GM19035 (cell line): ENCODE results near the gene LHX1.
A peak's percentile ranks its signal among the peaks of the same experiment; 100 is the strongest.

ENCODE experiments used
- ATAC-seq: cut with Tn5 transposase; IDR thresholded peaks from one replicate; pipeline ENCODE4 v1.9.1; 2021; ENCODE audit not compliant: unreplicated experiment

LHX1 gene

DNA sequence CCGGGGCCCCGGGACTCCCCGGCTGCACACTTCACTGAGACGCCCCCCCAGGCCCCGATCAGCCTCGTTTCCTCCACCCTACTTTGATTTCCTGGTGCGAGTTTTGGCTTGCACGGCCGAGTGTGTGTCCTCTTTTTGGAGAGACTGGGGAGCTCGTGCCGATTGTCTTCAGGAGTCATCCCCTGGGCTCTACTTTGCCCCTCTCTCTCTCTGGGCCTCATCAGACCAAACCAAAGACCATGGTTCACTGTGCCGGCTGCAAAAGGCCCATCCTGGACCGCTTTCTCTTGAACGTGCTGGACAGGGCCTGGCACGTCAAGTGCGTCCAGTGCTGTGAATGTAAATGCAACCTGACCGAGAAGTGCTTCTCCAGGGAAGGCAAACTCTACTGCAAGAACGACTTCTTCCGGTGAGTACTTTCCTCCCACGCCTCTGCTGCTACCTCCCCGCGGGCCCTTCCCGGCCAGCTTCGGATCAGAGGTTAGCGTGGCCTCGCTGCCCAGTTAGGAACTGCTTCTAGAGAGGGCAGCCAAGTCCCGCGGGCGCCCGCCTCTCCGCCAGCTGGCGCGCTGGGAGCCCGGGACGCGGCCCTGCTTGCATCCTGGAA lies 787 bp downstream of the LHX1 start:
- ATAC-seq = no peak

DNA sequence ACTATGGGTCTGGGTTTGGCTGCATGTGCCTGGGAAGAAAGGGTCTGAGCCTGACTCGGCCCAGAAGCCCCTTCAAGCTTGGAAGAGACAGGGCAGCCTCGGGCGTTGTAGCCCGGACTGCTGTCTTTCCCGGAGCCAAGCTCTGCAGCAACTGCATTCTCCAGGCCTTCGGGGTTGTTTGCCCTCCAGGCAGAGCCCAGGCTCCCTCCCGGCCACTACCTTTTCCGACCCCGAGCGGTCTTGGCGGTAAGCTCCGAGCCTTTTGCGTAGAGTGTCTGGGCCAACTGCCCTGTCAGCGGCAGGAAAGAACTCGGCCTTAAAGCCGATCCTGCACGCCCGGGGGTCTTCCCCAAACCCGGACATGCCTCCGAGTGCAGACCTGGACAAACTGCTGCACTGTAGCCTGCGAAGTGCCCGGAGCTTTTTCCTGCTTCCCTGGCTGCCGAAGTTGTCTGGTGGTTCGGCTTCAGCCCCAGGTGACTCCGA lies 1.3 kb downstream of the LHX1 start:
- ATAC-seq = no peak

DNA sequence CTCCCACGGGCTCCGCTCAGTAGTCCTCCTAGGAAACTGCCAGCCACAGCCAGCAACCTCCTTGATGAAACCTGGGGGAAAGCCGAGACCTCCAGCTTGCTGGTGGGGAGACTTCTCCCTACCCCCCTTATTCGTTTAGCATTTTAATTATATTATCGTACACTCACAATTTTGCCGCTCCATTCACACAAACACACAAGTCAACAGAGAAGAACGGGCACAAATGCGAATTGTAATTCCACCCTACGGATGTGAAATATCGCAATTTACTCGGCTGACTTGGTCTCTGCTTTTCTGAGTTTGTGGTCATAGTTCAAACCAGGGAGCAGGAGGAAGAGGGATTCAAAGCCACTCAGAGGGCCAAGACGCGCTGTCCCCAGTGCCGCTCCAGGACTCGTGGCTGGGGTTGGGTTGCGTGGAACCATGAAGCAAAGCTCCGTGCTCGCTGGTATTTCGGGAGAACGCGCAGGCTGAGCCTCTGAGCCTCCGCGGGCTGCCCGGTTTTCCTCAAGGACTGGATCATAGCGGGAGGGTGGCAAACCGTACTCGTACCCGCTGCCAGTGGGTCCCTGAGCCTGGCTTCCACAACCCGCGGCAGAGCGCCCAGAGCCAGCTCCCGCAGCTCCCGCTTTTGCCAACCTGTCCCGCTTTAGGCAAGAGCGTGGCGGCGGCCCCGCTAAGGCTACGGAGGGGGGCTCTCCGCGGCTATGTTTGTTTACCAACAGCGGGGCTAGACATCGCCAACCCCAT lies 2.0 kb downstream of the LHX1 start:
- no peak for ATAC-seq

DNA sequence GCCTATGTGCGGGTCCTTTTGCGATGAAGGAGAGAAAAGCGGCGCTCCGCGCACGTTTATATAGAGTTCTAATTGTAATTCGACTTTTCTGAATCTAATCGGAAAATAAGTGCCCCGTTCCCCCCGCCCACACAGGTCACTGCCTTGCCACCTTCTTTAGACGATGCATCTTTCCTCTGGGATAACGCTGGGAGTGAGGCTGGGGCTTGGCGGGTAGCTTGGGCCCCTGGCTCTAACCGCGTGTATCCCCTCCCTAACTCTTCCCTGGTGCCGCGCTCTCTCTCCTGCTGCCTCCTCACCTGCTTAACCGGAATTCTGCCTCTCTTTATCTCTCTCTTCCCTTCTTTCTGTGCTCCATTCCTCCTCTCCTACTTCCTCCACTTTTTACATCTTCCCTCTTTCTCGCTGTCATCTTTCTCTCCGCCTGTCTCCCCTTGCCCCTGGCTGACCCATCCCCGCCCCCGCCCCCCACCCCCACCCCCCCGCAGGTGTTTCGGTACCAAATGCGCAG lies 2.6 kb downstream of the LHX1 start:
- no peak for ATAC-seq

DNA sequence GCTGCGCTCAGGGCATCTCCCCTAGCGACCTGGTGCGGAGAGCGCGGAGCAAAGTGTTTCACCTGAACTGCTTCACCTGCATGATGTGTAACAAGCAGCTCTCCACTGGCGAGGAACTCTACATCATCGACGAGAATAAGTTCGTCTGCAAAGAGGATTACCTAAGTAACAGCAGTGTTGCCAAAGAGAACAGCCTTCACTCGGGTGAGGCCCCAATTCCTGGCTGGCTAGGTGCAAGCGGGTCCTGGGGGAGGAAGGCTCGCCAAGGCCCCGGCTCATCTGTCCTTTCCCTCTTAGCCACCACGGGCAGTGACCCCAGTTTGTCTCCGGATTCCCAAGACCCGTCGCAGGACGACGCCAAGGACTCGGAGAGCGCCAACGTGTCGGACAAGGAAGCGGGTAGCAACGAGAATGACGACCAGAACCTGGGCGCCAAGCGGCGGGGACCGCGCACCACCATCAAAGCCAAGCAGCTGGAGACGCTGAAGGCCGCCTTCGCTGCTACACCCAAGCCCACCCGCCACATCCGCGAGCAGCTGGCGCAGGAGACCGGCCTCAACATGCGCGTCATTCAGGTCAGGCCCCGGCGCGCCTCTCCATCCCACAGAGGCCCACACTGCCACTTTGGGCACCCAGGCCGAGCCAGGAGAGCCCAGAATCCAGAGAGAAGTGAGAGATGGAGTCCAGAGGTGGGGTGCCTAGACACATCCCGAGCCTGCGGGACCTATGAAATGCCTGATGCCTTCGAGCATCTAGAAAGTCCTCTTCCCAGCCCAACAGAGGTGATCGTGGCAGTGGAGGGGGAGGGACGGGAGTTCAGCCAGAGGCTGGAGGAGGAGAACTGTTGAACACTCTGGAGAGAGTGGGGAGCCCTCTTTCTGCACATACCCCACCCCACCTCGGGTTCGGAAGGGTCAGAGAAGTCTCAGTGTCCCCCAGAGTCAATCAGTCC lies 3.3 kb downstream of the LHX1 start:
- no peak for ATAC-seq

DNA sequence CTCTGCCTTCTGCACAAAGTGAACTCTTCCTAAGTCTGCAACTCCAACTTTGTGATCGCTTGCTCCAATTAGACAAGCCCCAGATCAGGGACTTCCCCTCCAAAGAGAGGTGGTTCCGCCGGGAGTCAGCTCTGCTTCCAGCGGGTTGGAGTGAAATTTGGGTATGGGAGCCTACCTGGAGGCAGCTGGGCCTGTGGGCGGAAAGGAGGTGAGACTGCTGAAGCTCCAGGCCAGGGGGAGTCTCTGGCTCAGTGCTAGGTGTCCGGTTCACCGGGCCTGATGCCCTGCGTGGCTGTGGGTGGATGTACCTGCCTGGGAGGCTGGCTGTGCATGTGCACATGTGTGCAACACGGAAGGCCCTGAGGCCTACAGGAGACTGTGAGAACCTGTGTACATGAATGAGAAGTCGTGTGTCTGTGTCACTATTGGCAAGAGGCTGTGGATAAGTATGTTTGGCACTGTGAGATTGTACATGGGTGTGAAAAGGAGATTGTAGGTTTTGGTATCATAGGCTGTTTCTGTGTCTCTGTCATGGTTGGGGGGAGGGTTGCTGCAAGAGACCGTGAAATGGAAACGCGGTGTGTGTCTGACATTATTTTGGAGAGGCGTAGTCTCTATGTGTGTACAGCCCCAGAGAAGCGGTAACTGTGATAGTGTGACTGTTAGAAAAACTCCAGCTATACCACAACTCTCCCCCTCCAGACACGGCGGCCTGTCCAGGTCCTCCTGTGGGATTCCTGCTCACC lies 4.2 kb downstream of the LHX1 start:
- no peak for ATAC-seq

DNA sequence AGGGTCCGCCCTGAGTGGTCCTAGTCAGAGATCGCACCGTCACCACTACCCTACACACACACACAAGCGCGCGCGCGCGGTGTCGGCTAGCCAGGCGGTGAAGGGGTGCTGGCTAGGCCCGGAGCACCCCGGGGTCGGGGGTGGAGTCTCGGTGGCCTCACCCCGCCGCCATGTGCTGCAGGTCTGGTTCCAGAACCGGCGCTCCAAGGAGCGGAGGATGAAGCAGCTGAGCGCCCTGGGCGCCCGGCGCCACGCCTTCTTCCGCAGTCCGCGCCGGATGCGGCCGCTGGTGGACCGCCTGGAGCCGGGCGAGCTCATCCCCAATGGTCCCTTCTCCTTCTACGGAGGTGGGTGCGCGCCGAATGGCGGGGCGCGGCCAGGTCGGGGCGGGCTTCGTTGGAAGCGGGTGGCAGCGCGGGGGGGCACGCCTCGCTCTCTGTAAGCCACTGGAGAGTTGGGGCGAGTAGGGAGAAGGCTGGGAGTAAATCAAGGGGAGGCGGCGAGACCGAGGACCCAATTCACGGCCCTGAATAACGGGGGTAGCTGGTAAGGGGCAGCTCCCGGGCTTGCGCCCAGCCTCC lies 4.8 kb downstream of the LHX1 start:
- ATAC-seq = no peak

DNA sequence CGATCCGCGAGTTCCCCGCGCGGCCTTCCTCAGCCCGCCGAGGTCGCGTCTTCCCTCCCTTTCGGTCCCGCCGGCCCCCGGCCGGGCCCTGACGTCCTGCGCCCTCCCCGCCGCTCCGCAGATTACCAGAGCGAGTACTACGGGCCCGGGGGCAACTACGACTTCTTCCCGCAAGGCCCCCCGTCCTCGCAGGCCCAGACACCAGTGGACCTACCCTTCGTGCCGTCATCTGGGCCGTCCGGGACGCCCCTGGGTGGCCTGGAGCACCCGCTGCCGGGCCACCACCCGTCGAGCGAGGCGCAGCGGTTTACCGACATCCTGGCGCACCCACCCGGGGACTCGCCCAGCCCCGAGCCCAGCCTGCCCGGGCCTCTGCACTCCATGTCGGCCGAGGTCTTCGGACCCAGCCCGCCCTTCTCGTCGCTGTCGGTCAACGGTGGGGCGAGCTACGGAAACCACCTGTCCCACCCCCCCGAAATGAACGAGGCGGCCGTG lies 5.4 kb downstream of the LHX1 start:
- ATAC-seq = no peak

DNA sequence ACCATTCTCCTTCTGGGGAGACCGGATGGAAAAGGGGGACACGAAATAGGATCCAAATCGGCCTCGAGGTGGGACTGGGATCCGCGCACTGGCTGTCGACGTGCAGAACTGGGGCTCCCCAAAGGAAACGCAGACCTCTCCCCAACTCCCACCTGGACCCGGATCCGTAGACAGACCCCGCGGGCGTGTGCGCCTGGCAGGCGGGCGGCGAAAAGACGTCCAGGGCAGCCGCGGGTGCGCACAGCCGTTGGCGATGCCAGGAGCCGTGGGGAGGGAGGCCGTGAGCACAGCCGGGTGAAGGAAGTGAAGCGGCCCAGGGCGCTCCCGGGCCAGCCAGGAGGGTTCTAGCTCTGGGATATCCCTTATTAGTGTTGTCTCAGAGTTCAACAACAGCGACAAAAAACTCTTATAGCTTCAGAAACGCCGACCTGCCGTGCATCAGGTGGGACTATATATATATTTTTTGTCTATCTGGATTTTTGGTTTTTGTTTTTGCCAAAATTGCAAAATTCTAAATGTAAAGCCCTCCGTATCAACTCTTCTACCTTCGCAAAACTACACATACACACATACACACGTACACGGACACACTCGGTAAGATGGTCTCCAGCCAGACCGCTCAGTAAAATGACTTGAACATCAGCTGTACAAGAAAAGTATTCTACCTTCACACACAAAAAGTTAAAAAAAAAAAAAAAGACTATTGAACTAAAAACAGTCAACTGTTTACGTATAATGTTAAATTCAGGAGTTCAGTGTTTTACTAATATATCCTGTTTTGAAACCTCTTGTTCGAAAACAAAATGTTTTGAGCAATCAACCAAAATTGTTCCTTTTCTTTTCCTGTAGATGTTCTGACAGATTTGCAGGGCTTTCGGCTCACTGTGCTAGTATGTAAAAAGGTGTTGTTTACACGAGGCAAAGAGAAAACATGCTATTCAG lies 6.2 kb downstream of the LHX1 start:
- ATAC-seq = no peak

DNA sequence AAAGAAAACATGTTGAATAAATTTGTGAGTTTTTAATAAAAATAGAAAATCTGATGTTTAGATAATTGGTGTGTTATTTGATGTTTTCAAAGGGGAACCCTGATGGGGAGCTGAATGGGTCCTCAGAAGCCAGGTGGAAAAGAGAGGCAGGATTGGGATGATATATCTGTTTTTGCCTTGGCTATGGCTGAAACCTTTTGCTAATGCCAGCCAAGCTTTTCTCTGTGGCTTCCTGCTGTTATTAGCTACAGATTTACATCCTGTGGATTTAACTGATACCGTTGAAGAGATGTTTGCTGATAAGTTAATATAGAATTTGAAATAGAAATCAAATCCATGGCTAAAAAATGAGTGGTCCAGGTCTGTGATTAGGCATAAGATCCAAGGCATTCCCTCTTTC lies 7.3 kb downstream of the LHX1 start:
- ATAC-seq = no peak

DNA sequence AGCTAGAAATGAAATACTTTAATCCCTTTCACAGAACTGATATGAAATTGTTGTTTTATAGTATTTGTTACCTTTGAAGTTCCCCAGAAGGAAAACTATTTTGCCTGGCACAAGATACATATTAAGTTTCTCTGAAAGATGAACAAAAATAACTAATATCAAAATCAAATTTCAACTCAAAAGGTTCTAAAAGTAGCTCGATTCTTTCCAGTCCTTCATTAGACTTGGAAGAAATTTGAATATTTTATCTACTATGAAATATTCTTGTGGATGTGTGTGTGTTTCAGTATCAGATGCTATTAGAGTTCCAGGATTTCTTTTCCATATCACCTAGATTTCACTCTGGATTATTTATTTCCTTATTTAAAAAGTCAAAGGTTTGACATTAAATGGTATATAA lies 7.9 kb downstream of the LHX1 start:
- ATAC-seq = no peak

DNA sequence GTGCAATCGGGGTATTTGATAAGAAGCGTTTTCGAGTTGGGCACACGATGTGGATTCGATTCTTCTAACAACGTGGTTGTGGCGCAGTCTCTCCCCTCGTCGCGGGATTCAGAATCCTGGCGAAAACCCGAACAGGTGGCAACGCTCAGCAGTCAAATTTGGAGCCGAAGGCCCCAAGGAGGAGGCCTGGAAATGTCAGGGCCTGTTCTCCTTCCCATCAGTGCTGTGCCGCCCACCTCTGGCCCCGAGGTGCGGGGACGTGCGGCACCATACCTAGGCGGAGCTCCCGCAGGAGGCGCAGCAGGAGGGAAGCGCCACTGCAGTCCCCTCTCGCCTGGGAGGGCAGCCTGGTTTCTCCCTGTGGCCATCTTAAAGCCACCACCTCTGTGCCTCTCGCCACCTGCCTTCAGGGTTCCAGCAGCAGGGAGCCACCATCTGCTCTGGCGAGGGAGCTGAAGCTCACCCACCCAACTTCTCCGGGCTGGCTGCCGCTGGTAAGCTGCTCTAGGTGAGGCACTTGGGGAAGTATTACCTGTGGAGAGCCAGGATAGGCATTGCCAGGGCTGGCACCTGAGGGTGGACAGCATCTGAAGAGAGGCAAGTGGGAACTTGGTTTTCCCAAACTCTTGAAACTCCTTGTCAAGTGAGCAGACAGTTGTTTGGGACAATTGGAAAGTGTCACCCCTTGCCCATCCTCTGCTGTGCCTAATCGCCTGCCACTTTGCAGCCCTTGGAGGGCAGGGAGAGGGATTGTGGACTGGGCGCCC lies 8.9 kb downstream of the LHX1 start:
- ATAC-seq = no peak

DNA sequence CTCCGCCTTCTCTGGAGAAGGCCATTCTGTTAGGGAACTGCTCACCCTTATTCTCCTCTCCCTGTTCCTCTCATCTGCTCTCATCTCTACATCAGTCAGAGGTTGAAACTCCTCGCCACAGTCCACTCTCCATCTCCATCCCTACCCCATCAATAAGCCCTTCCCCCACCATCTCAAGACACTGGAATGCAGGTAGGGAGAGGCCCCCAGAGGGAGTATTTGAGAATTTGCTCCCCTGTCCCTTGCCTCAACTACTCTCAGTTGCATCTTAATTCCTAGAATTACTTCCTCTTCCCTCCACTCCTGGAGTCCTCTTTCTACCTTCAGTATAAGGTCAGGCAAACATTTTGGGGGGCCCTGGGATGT lies 9.4 kb downstream of the LHX1 start:
- ATAC-seq = no peak

DNA sequence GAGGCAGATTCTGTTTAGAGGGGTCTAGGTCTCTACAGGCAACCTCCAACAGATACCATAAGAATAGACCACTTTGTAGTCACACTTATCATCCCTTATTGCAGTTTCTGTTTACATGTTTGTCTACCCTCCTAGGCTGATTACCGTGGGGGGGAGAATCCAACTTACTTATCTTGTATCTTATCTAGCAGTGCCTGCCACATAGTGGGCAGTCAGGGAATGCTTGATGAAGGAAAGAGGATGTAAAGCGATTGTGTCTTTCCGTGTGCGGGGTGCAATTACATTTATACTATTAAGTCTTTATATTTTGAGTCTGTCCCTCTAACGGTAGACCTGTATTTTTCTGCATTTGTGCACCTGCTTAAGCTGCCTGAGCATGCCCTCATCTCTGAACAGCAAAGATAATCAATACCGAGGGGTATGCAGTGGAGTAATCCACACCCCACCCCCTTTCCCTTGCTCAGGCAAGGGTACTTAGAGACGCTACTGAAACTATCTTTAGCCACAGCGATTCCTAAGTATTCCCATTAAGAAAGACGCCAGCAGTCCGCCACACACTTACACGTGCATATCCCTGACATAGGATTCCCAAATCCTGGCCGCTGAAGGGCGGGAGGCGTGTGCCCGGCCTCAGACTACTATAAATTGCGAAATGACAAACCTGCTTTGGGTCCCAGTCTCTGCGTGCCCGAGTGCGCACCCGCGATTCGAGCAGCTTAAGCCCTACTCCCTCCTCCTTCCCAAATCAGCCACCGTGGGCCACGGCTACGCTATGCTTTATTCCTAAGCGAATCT lies 10.8 kb downstream of the LHX1 start:
- no peak for ATAC-seq

DNA sequence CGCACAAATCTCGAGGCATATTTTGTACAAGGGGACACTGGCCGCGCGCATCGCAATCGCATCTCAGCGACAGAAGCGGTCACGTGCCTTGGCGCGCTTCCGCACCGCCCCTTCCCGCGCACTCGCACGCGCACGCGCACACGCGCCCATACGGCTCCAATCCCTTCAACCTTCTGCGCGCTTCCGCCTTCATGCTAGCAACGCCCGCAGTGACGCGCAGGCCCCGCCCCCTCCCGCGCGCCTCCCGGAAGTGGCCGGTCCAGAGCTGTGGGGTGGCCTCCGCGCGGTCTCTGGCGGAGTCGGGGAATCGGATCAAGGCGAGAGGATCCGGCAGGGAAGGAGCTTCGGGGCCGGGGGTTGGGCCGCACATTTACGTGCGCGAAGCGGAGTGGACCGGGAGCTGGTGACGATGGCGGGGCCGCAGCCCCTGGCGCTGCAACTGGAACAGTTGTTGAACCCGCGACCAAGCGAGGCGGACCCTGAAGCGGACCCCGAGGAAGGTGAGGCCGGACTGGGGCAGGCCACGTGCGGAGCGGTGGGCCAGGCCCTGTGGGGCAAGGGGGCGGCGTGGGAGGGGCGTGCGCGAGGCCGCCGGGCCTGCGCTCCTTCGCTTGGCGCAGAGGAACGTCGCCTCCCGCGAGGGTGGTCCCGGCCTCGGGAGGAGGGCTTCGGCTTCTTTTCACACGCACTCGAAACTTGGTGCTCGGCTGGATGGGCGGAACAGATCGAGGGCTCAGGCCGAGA lies 11.6 kb downstream of the LHX1 start, which contains the start of gene AATF:
Gene AATF, plus strand, starts transcription at position 238 of the 744 bp plus-strand sequence. Its CDS starts 172 bp downstream, at position 410.
- peak; percentile 92 for ATAC-seq

DNA sequence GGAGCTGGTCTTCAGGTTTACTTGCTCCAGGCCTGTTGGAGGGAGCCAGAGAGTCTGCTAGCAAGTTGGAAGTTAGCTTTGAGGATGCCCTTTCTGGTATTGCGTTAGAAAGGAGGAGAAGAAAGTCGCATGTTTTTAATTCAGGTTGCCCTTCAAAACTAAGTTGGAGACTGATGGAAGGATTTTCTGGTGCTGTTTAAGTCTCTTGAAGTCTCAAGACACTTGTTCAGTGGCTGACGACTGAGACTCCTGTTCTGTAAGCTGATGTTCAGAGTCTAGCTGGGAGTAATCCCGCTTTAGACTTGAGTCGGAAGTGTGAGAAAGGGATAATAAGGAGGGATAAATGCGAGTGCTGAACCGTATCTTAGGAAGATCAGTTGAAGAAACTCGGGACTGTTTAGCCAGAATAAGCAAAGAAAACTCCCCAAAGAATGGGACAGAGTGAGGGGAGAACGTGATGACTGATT lies 12.2 kb downstream of the LHX1 start:
- ATAC-seq = no peak

DNA sequence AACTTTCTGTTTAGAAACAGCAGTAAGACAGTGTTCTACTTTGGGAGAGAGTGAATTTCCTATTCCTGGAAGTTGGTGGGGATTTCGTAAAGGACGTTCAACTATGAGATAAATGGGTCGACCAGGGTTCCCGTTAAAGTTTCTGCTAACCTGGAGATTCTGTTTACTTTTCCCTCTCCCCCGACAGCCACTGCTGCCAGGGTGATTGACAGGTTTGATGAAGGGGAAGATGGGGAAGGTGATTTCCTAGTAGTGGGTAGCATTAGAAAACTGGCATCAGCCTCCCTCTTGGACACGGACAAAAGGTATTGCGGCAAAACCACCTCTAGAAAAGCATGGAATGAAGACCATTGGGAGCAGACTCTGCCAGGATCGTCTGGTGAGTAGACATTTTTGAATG lies 12.8 kb downstream of the LHX1 start:
- ATAC-seq = no peak
